ENCODE measurements around the gene ZNF283.
A peak's percentile ranks its signal among the peaks of the same experiment; 100 is the strongest.

The ZNF283 gene

GRCh38 chr19:43826787-43827754, at the start of gene ZNF283:
Gene ZNF283, plus strand, starts transcription at chr19:43827321. Its CDS starts 6,184 bp downstream, at chr19:43833505.
- peak; percentile 92 for DNase-seq (ENCODE audit: low spot score)

DNA sequence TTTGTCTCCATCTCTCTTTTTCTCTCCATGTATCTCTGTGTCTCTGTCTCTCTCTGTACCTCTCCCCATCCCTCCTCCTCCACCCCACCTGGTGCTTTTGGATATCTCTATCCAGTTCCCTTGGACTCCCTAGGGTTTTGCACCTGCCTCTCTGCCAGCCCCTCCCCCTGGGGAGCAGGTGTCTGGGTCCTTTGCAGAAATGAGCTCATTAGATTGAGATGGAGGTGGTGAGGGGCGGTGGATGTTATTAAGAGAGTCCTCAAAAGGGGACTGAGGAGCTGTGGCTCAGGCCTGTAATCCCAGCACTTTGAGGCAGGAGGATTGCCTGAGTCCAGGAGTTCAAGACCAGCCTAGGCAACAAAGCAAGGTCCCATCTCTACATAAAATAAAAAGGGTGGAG, 48.5 kb upstream of the ZNF283 start:
- no peak for DNase-seq (ENCODE audit: low spot score)

- no peak for DNase-seq (ENCODE audit: low spot score)
Observed at GRCh38 chr19:43779147-43779819, 47.8 kb upstream of the ZNF283 start.

GRCh38 chr19:43779820-43780219, 47.3 kb upstream of the ZNF283 start:
- DNase-seq (ENCODE audit: low spot score), result no peak

GRCh38 chr19:43780706-43781525, 46.2 kb upstream of the ZNF283 start, which contains the start of gene KCNN4:
Gene KCNN4, minus strand, starts transcription at chr19:43780973. Its CDS starts 112 bp downstream, at chr19:43780861.
- DNase-seq (ENCODE audit: low spot score), result peak; percentile 66

GRCh38 chr19:43781630-43782310, 45.4 kb upstream of the ZNF283 start:
- no peak for DNase-seq (ENCODE audit: low spot score)

- DNase-seq (ENCODE audit: low spot score), result no peak
Observed at GRCh38 chr19:43782311-43782660, 44.8 kb upstream of the ZNF283 start.

DNA sequence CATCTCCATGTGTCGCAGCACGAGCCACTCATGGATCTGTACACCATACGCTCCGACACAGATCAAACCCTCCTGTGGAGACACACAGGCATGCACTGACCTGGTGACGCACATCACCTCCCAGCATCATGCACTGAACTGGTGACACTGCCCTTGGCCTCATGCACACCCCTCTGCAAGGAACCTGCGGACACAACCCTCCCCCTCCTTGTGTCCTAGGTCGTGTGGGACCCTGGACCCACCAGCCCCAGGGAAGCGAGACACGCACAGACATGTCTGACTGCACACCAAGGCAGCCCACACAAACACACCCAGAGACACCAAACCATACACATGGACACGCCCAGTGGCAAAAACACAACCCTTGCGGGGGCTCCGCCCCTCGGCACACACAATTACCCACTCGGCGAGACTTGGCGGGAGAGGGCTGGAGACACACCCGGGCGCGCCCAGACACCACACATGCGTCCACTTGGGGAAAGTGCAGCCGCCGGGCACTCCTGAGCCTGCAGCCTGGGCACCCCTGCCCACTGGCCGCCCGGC, 44.4 kb upstream of the ZNF283 start:
- no peak for DNase-seq (ENCODE audit: low spot score)

GRCh38 chr19:43783636-43784035, 43.5 kb upstream of the ZNF283 start:
- no peak for DNase-seq (ENCODE audit: low spot score)

DNA sequence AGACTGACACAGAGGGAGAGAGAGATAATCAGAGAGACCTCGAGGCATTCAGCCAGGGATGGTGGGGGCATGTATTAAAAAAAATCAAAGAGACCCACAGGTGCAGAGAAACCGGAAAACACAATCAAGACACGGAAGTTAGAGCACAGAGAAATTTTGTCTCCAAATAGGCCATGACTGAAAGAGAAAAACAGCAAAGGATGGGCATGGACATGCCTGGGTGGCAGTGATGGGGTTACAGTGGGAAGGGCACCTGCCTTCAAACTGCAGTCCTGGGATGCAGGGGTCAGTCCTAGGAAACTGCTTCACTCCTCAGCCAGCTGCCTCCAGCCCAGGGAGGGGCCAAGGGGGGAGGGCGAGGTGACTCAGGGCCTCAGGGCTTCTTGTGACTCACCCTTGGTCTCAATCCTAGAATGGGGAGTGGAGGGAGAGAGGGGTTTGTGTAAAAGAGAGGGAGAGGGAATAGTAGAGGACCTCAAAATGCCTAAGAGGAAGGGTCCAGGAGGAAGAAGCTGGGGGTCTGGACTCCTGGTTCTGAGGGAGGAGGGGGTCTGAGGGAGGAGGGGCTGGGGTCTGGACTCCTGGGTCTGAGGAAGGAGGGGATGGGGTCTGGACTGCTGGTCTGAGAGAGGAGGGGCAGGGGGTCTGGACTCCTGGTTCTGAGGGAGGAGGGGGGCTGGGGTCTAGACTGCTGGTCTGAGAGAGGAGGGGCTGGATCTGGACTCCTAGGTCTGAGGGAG, 42.7 kb upstream of the ZNF283 start:
- peak; percentile 90 for DNase-seq (ENCODE audit: low spot score)

- DNase-seq (ENCODE audit: low spot score), result peak; percentile 77
Observed at GRCh38 chr19:43784981-43785808, 41.9 kb upstream of the ZNF283 start.

DNA sequence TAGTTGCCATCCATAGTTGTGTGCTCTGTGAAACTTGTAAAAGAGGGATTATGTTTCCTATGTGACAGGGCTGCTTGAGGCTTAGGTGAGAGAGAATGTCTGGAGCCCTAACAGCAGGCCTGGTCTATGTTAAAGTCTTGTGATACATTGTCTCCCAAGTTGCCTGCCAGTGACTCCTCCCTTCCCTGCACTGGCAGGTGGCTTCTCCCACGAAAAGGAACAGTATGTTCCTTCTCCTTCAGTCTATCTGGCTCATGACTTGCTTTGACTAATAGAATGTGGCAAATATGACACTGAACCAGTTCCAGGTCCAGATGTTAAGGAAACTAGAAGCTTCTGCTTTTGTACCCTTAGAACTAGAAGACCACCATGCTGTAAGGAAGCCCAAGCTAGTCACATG, 40.5 kb upstream of the ZNF283 start:
- DNase-seq (ENCODE audit: low spot score), result no peak

GRCh38 chr19:43789029-43789428, 38.1 kb upstream of the ZNF283 start:
- peak; percentile 47 for DNase-seq (ENCODE audit: low spot score)

DNA sequence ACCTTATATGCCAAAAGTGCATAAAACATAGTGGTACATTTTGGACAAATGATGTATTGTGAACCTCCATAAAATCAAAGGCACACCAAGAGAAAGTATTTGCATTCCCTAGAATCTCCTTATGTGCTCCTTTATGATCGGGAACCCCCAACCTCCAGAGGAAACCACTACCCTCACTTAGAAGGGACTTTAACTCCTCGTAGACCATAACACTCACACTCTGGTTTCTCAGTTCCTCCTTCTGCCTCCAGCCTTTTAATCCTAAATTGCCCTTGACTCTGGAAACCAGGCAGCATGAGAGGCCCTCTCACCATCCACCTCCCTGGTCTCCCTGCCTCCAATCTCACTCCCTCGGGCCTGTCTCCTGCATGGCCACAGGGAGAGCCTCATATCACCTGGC, 36.5 kb upstream of the ZNF283 start:
- no peak for DNase-seq (ENCODE audit: low spot score)

DNA sequence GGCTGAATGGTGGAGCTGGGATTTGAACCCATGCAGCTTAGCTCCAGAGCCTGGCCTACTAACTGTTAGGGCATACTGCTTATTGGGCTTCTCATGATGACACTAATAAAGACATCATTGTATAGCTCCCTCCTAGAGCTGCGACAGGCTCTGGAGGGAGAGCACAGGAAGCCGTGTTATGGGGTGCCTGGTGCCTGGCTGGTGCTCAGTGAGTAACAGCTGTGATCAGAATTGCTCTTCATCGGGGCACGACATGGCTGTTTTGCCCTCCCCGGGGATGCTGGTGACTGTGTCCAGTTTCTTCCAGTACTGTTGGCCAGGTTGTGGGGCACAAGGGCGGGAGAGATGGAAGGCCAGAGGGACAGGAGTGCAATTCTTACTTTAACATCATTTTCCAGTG, 30.0 kb upstream of the ZNF283 start:
- DNase-seq (ENCODE audit: low spot score), result no peak

- no peak for DNase-seq (ENCODE audit: low spot score)
Observed at GRCh38 chr19:43797556-43797955, 29.6 kb upstream of the ZNF283 start.

- DNase-seq (ENCODE audit: low spot score), result no peak
Observed at GRCh38 chr19:43798026-43798545, 29.0 kb upstream of the ZNF283 start.

DNA sequence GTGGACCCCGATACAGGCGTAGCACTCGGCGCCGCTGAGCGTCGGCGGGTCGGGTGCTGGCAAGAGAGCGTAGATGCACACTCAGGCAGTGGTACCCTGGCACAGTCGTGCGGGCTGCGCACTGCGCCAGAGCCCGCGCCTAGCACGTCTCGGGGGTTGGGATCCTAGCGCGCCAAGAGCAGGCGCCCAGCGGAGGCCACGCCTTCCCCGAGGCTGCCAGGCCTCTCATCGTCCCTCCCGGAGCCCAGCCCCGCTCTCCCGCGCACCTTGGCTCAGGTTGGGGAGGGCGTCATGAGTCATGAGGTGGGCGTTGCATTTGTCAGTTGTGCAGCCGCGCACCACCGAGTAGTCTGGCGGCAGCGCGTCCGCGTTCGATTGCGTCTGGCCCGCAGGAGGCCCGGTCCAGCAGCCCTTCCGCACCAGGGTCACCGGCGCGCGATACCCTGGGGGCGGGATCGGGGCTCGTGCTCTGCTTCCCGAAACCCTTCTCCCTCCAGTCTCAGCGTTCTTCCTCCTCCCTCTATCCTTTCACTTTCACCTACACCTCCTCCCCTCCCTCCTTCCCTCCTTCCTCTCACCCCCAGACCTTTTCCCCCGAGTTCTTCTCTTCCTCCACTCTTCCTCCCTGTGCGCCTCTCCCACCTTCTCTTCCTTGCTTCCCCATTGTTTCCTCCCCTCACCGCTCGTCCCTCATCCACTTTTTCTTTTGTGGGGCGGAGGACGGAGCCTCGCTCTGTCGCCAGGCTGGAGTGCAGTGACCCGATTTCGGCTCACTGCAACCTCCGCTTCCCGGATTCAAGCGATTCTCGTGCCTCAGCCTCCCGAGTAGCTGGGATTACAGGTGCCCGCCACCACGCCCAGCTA, 28.3 kb upstream of the ZNF283 start:
- DNase-seq (ENCODE audit: low spot score), result peak; percentile 22
